Measurements from ENCODE around the gene GPR34.

GRCh38 chrX:41684138-41684537 lies 4.6 kb upstream of the GPR34 start:
- TF ChIP-seq EZH2 (IDR thresholded peaks at IDR 0.05) (no peak), POLR2AphosphoS5 (IDR thresholded peaks at IDR 0.05; ENCODE audit: borderline replicate concordance, low read depth, low read length) (no peak)

Data from SK-N-MC (cell line).